GM21529 (cell line): ENCODE measurements around the gene PPAT.
"Not testable (repeated sequence)": the region's sequence is repeated elsewhere in the genome, so short reads cannot be mapped to it uniquely, and the experiment has no call there.

Experiments
- ATAC-seq: cut with Tn5 transposase; IDR thresholded peaks from one replicate; pipeline ENCODE4 v1.9.1; 2021; ENCODE audit not compliant: unreplicated experiment

Gene PPAT

DNA sequence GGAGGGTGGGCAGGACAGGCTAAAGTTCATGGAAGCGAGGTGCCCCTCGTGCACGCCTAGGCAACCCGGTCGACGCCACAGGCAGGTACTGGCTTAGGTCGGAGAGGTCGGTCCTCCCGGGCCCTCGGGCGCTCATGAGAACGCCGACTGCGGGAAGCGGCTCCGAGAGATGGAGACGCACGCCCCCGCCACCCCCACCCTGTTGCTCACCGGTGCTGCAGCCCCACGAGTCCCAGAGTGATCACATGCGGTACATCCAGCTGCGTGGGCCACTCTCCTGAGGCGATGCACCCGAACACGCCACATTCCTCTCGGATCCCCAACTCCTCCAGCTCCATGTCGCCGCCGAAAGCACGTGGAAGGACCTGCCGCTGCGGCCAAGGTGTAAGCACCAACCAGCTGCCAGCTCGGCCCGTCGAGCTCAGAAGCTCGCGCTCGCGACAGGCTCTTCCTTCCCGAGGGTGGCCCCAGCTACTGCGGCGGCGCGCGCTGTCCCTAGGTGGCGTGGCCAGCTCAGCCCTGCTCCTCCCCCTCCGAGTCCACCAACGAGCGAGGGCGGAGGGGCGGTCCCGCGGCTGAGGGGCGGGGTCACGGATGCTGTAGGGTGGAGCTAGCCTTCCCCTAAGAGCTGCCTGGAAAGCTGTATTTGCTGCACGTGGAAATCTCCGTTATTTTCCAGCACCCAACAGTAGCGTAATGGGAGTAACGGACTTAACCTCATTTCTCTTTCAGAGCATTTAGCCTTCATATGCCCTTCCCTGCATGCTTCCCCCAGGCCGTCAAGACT, at the start of gene PPAT:
Gene PPAT (minus strand): TSS at position 476 of the 787 bp plus-strand sequence. CDS start 138 bp downstream, at position 338.
- ATAC-seq, result peak; percentile 75

DNA sequence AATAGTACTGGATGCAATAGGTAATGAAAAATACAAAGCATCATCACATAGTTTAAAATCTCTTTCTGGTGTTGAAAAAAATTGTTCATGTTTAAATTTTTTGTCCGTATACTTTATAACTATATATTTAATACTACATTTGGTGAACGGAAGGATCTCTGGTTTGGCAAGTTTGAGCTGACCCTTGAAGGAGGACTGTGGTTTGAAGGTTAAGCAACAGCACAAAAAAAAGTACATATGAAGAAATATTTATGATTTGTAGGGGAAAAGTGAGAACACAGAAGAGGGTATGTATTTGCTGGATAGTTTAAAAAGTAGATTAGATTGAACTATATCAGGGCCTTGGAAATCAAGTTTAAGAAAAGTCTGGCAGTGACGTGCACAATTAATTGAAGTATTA, 45.3 kb upstream of the PPAT start:
- no peak for ATAC-seq

DNA sequence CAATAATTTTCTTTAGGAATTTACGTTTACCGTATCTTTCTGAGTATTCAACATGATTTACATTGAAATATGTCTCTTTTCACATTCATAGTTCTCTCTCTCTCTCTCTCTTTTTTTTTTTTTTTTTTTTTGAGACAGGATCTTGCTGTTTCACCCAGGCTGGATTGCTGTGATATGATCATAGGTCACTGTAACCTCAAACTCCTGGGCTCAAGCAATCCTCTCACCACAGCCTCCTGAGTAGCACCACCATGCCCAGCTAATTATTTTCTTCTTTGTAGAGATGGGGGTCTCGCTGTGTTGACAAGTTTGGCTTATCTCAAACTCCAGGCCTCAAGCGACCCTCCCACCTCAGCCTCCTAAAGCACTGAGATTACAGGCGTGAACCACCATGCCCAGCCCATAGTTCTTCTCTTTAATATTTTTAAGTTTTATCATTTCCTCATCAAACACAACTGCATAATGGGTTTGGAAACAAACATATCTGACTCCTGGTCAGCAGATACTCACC, 41.8 kb upstream of the PPAT start:
- no peak for ATAC-seq

DNA sequence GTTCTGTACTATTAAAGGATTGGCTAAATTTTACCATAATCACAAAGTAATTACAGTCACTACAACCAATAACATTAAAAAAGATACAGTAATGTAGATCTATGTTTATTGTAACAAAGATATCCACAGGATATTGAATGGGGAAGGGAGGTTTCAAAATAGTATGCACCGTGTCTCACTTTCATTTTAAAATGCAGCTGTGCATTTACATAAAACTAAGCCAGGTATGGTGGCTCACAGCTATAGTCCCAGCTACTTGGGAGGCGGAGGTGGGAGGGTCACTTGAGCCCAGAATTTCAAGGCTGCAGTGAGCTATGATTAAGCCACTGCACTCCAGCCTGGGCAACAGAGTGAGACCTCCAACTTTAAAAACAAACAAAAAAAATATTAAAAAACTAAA, 40.5 kb upstream of the PPAT start:
- ATAC-seq, result peak; percentile 89

DNA sequence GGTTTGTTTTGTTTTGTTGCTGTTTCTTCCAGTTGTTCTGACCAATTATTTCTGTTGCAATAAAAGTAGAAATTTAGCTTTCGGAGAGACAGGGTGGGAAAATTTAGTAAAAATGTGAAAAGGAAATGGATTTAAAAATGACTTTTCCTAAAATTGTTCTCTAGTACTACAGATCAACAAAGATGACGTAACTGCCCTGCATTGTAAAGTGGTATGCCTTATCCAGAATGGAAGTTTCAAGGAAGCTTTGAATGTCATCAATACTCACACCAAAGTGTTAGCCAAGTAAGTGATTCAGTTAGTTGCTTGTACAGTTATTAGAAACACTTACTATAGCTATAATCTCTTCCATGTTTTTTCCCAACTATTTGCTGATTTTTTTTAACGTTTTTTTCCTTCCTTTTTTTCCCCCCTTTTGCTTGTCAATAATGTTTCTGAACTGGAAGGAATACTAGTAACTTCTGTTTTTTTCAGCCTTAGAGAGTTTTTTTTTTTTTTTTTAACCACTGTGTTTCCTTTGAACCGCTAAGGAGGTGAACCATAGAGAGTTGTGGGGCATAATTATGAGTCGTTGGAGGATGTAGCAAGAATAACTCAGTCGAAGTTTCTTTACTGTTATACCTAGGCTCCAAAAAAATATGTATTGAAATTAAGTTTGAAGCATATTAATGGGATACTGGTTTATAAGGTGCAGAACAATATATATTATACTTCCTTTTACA, 34.2 kb upstream of the PPAT start:
- ATAC-seq, result no peak

DNA sequence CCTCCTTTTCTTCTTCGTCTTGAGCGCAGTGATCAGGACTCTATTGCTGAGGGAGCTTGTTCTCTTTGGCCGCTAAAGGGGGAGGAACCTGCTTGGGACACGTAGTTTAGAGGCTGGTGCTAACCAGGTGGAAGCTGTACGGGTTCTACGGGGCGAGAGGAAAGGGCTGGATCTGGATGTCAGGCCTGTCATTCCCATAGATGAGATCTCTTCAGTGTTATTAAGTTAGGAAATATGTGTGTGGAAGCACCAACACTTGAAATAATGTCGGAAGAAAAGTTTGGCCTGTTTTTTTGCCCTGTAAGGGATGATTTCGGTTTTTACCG, 32.6 kb upstream of the PPAT start:
- ATAC-seq, result peak; percentile 56

DNA sequence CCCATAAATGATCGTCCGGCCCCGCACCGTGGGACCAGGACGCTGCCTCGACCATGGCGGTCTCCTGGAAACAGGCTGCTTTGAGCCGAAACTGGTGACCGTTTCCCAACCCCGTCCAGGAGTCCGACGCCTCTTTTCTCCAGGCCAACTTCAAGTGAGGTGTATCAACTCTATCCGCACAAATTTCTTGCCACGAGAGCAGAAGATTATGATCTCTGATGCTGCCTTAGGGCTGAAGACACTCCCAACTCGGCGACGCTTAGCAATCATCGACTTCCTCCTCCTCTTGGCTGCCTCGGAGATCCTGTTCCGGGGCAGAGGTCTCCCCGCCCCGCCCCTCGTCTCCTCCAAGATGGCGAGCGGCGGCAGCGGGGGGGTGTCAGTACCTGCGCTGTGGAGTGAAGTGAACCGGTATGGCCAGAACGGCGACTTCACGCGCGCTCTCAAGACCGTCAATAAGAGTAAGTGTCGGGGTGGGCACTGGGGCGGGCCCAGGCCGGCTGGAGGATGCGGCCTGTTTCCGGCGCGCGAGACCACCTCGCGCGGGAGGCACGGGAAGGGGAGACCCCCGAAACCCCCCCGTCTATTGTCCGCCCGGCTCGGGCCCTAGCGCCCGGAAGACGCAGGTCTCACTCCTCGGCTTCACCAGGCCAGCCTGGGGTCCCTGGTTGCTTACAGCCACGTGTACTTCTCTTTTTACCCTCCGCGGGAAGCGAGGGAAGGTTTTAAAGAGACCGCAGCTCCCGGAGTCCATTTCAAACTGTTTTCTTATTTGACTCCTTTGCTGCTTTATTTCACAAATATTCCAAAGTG, 32.1 kb upstream of the PPAT start, which contains the start of gene SRP72:
Gene SRP72 (plus strand): TSS at position 334 of the 813 bp plus-strand sequence. CDS start 19 bp downstream, at position 353.
- ATAC-seq, result peak; percentile 95

DNA sequence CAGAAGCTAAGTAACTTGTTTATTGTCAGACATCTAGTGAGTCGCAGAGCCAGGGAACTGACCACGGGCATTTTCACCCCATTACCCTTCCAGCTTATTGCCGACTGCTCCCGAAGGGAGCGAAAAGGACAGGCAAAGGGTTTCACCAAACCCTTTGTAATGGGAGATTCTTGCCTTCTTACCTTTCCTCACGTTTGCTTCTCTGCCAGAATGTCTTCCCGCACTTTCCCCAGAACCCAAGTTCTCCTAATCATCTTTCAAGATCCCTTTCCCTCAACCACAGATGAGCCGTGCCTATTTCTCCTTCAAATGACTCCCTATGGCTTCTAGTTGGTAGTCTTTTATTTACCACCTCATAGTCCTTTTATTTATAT, 31.5 kb upstream of the PPAT start:
- ATAC-seq, result no peak

DNA sequence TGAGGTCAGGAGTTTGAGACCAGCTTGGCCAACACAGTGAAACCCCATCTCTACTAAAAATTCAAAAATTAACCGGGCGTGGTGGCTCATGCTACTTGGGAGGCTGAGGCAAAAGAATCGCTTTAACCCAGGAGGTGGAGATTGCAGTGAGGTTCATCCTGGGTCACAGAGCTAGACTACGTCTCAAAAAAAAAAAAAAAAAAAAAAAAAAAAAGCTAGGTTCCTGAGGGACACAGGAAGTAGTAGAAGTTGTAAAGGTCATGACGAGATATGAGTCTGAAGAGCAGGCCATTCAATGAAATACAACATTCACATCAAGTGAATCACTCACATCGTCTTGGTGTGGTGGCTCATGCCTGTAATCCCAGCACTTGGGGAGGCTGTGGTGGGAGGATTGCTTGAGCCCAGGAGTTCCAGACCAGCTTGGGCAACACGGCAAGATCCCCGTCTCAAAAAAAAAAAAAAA, 30.9 kb upstream of the PPAT start:
- not testable (repeated sequence) for ATAC-seq

DNA sequence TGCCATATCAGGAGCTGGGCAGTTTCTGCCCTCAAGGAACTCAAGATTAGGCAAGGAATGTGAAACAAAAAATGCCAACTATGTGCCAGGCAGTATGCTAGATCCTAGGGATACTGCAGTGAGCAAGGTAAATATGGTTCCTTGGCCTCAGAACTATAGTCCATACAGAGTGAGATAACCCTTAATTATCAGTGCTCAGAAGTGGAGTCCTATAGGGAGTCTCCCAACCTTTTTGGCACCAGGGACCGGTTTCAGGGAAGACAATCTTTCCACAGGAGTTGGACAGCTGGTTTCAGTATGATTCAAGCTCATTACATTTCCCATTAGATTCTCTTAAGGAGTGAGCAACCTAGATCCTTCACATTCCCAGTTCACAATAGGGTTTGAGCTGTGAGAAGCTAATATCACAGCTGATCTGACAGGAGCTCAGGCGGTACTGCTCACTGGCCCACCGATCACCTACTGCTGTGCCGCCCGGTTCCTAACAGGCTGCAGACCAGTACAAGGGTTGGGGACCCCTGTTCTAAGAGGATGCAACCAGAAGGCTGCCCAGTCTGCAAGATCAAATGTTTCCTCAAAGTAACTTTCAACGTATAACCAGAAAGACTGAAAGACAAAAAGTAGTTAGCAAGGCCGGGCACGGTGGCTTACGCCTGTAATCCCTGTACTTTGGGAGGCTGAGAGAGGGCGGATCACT, 30.3 kb upstream of the PPAT start:
- no peak for ATAC-seq

DNA sequence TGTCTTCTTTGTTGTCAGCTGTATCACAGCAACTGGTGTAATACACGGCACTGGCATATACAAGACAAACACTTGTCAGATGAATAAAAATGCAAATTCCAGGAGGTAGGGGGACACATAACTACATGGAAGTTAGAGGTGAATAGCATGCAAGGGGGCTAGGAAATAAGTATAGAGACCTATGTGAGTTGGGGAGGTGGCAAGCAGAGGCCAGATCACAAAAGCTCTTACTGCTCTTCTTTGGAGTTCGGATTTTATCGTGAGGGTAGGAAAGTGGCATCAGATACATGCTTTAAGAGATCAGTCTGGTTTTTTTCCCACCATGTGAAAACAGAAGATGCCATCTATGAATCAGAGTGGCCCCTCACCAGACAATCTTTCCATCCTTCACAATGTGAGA, 29.2 kb upstream of the PPAT start:
- no peak for ATAC-seq

DNA sequence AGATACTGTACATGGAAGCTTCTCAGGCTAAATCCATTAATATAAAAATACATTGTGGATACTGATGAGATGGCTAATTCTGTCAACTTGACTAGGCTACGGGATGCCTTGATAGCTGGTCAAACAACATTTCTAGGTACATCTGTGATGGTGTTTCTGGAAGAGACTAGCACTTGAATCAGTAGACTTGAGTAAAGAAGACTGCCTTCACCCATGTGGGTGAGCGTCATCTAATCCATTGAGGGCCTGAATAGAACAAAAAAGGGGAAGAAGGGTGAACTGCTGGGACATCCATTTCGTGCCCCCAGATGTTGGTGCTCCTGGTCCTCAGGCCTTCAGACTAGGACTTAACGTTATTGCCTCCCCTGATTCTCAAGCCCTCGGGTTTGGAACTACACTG, 28.3 kb upstream of the PPAT start:
- ATAC-seq, result no peak

DNA sequence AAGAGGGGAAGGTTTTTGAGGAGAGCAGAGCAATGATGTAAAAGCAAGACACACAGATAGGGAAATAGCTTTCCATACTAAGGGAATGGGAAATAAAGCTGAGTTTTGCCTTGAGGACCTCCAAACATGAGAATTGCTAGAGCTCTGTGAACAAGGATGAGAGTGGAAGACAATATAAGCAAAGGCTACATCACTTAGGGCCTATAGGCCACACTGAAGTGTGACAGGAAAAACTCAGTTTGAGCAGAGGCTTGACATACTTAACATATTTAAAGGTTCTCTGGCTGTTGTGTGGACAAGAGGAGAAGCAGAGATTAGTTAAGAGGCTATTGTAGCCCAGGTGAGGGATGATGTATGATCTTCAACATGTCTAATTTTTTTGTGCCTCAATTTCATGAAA, 26.7 kb upstream of the PPAT start:
- ATAC-seq, result no peak

DNA sequence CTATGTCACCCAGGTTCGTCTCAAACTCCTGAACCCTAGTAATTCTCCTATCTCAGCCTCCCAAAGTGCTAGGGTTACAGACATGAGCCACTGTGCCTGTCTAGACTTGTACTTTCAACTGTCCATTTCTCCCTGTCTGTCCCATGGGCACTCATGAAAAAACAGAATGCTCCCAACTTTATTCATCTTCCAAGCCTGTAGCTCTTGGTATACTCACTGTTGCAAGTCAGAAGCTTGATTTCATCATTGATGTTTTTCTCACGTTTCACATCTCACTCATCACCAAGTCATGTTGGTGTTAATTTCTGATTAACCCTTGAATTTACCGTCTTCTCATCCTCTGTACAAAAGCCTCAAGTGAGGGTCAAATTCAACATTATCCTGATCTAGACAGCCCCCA, 24.7 kb upstream of the PPAT start:
- ATAC-seq, result no peak

DNA sequence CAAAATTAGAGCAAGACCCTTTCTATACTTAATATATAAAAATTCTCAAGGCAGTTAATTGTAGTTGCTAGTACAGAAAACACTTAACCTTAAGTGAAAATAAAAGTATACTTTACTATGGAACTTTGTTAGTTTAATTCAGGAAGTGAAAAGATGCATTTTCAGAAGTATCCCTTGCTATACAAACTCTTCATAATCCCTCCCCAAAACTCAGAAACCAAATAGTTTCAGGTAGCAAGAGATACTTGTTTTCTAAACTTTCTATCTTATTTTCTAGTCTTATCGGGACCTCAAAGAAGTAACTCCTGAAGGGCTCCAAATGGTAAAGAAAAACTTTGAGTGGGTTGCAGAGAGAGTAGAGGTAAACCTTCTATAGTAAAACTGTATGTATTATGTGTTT, 14.9 kb upstream of the PPAT start:
- ATAC-seq, result no peak

DNA sequence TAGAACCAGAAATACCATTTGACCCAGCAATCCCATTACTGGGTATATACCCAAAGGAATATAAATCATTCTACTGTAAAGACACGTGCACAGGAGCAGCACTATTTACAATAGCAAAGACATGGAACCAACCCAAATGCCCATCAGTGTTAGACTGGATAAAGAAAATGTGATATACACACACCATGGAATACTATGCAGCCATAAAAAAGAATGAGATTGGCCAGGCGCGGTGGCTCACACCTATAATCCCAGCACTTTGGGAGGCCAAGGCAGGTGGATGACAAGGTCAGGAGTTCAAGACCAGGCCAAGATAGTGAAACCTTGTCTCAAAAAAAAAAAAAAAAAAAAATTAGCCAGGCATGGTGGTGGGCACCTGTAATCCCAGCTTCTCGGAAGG, 14.1 kb upstream of the PPAT start:
- ATAC-seq, result not testable (repeated sequence)

DNA sequence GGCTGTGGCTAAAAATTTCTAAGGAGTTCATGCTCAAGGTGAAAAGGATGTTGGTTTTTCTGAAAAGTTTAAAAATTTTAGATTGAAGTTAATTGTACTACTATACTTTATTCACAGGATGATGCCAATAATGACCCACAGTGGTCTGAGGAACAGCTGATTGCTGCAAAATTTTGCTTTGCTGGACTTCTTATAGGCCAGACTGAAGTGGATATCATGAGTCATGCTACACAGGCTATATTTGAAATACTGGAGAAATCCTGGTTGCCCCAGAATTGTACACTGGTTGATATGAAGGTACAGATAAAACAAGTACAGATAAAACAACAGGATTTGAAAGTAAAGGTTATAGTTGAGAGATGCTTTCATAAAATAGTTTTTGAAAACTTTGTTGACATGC, 12.9 kb upstream of the PPAT start:
- ATAC-seq, result no peak

DNA sequence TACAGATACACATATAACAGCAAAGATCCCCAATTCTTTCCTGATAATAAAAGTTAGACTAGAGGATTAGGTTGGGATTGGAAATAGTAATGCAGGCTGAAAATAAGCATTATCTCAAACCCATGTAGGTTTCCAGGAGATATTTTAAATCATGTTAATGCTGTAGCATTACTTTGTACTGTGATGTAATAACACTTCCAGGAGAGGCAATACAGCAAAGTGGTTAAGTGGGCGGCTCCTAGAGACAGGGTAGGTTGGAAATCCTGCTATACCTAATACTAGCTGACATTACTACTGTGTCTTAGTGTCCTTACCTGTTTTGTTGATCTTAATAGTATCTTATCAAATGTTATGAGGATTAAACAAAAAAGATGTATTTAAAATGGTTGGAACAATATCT, 10.3 kb upstream of the PPAT start:
- ATAC-seq, result no peak

DNA sequence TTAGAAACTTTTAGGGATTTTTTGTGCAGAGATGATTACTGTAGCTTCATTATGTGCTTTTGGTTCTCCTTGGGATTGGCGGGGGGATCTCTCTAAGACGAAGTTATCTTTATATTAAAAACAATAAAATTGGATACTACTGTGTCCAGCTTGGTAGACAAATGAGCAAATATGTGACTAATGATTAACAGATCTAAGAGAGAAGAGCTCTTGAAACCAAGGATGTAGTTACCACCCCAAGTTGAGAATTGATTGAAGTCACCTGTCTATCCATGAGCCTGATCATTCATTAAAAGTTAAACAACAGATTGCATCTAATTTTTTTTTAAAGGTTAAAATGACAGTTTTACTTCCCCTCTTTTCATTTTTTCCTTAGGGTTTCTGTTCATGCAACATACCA, 9.3 kb upstream of the PPAT start:
- ATAC-seq, result no peak

DNA sequence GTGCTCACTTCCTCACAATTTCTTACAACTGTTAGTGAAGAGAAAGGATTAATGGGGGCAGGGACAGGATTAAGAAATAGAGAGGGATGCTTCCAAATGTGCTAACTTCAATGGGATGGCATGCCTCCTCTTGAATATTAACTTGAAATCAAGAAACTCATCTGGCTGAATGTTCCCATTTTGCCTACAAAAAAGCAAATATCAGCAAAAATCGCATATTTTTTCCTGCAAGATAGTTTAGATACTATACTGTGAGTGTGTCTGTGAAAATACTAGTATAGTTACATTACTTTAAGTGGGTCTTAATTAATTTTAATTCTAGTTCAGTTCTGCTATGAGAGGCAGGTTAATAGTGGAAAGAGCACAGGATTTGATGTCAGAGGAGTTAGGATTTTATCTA, 5.6 kb upstream of the PPAT start:
- no peak for ATAC-seq

DNA sequence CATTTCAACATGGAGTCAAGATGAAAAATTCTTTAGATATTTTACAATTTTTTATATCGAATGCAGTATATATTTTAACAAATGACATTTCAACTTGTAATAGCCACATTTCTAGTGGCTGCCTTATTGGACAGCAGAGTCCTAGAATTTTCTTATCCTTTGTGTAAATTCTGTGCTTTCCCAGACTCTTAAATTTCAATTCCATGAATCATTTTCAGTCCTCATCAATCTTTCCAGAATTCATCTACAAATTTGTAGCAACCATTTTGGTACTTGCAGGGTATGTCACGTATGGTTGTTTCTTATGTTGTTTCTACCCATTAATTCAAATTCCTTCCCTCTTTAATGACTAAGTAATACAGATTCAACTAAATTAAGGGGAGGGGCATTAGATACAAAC, 3.4 kb upstream of the PPAT start:
- no peak for ATAC-seq
